ENCODE results near the gene FAXC.

The FAXC gene

DNA sequence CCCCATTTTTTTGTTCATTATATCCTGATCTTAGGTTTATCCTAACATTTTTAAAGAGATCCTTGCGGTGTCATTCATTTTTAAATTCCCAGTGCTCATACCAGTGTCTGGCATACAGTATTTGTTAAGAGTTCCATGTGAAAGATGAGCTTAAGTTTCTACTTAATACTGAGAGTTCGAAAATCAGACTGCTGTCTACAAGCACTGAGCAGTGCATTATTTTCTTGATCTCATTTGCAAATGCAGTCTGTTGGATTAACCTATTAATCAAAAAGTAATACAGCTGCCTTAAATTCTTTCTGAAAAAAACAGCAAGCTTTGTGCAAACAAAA lies 43.9 kb upstream of the FAXC start:
- no peak for TF ChIP-seq OSR1 (CRISPR knock-in tag; IDR thresholded peaks at IDR 0.05)
- peak; percentile 50 for ATAC-seq

DNA sequence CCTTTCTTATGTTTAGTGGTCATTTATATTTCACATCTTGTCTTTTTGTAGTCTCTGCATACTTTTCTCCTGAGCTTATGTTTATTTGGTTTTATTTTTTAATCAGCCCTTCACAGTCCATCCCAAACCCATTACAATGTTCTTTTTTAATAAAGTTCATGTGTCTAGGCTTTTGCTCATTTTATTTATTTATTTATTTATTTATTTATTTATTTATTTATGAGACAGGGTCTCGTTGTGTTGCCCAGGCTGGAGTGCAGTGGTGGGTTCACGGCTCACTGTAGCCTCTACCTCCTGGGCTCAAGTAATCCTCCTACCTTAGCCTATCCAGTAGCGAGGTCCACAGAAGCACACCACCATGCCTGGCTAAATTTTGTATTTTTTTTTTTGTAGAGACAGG lies 41.4 kb upstream of the FAXC start:
- TF ChIP-seq BACH2 (CRISPR knock-in tag; IDR thresholded peaks at IDR 0.05; ENCODE audit: borderline replicate concordance) (no peak), TCF4 (CRISPR knock-in tag; IDR thresholded peaks at IDR 0.05; ENCODE audit: borderline replicate concordance) (no peak), ARNTL (CRISPR knock-in tag; IDR thresholded peaks at IDR 0.05; ENCODE audit: borderline replicate concordance, low read depth) (no peak), ZNF8 (CRISPR knock-in tag; IDR thresholded peaks at IDR 0.05) (no peak), TOX (CRISPR knock-in tag; IDR thresholded peaks at IDR 0.05; ENCODE audit: borderline replicate concordance) (no peak), CSDC2 (CRISPR knock-in tag; IDR thresholded peaks at IDR 0.05) (no peak), ZFP3 (CRISPR knock-in tag; IDR thresholded peaks at IDR 0.05) (no peak), RARB (CRISPR knock-in tag; IDR thresholded peaks at IDR 0.05) (no peak), ESRRG (CRISPR knock-in tag; IDR thresholded peaks at IDR 0.05) (no peak), SNAI2 (CRISPR knock-in tag; IDR thresholded peaks at IDR 0.05) (no peak), ZFP30 (CRISPR knock-in tag; IDR thresholded peaks at IDR 0.05) (no peak), GLIS3 (CRISPR knock-in tag; IDR thresholded peaks at IDR 0.05) (no peak), ZNF565 (CRISPR knock-in tag; conservative IDR thresholded peaks at IDR 0.05; ENCODE audit: low read depth) (no peak), OSR1 (CRISPR knock-in tag; IDR thresholded peaks at IDR 0.05) (no peak), ISL1 (CRISPR knock-in tag; IDR thresholded peaks at IDR 0.05) (no peak), ZC3H10 (CRISPR knock-in tag; IDR thresholded peaks at IDR 0.05) (no peak)
- TF ChIP-seq, protein P1, sequence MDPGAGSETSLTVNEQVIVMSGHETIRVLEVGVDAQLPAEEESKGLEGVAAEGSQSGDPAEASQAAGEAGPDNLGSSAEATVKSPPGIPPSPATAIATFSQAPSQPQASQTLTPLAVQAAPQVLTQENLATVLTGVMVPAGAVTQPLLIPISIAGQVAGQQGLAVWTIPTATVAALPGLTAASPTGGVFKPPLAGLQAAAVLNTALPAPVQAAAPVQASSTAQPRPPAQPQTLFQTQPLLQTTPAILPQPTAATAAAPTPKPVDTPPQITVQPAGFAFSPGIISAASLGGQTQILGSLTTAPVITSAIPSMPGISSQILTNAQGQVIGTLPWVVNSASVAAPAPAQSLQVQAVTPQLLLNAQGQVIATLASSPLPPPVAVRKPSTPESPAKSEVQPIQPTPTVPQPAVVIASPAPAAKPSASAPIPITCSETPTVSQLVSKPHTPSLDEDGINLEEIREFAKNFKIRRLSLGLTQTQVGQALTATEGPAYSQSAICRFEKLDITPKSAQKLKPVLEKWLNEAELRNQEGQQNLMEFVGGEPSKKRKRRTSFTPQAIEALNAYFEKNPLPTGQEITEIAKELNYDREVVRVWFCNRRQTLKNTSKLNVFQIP (CRISPR knock-in tag; IDR thresholded peaks at IDR 0.05; ENCODE audit: borderline replicate concordance, low read depth): no peak
- TF ChIP-seq, protein P2, sequence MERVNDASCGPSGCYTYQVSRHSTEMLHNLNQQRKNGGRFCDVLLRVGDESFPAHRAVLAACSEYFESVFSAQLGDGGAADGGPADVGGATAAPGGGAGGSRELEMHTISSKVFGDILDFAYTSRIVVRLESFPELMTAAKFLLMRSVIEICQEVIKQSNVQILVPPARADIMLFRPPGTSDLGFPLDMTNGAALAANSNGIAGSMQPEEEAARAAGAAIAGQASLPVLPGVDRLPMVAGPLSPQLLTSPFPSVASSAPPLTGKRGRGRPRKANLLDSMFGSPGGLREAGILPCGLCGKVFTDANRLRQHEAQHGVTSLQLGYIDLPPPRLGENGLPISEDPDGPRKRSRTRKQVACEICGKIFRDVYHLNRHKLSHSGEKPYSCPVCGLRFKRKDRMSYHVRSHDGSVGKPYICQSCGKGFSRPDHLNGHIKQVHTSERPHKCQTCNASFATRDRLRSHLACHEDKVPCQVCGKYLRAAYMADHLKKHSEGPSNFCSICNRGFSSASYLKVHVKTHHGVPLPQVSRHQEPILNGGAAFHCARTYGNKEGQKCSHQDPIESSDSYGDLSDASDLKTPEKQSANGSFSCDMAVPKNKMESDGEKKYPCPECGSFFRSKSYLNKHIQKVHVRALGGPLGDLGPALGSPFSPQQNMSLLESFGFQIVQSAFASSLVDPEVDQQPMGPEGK (CRISPR knock-in tag; IDR thresholded peaks at IDR 0.05; ENCODE audit: borderline replicate concordance): no peak
- TF ChIP-seq, protein P3, sequence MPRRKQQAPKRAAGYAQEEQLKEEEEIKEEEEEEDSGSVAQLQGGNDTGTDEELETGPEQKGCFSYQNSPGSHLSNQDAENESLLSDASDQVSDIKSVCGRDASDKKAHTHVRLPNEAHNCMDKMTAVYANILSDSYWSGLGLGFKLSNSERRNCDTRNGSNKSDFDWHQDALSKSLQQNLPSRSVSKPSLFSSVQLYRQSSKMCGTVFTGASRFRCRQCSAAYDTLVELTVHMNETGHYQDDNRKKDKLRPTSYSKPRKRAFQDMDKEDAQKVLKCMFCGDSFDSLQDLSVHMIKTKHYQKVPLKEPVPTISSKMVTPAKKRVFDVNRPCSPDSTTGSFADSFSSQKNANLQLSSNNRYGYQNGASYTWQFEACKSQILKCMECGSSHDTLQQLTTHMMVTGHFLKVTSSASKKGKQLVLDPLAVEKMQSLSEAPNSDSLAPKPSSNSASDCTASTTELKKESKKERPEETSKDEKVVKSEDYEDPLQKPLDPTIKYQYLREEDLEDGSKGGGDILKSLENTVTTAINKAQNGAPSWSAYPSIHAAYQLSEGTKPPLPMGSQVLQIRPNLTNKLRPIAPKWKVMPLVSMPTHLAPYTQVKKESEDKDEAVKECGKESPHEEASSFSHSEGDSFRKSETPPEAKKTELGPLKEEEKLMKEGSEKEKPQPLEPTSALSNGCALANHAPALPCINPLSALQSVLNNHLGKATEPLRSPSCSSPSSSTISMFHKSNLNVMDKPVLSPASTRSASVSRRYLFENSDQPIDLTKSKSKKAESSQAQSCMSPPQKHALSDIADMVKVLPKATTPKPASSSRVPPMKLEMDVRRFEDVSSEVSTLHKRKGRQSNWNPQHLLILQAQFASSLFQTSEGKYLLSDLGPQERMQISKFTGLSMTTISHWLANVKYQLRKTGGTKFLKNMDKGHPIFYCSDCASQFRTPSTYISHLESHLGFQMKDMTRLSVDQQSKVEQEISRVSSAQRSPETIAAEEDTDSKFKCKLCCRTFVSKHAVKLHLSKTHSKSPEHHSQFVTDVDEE (CRISPR knock-in tag; IDR thresholded peaks at IDR 0.05): no peak
- TF ChIP-seq, protein P4, sequence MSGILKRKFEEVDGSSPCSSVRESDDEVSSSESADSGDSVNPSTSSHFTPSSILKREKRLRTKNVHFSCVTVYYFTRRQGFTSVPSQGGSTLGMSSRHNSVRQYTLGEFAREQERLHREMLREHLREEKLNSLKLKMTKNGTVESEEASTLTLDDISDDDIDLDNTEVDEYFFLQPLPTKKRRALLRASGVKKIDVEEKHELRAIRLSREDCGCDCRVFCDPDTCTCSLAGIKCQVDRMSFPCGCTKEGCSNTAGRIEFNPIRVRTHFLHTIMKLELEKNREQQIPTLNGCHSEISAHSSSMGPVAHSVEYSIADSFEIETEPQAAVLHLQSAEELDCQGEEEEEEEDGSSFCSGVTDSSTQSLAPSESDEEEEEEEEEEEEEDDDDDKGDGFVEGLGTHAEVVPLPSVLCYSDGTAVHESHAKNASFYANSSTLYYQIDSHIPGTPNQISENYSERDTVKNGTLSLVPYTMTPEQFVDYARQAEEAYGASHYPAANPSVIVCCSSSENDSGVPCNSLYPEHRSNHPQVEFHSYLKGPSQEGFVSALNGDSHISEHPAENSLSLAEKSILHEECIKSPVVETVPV (CRISPR knock-in tag; IDR thresholded peaks at IDR 0.05): no peak
- no peak for ATAC-seq

DNA sequence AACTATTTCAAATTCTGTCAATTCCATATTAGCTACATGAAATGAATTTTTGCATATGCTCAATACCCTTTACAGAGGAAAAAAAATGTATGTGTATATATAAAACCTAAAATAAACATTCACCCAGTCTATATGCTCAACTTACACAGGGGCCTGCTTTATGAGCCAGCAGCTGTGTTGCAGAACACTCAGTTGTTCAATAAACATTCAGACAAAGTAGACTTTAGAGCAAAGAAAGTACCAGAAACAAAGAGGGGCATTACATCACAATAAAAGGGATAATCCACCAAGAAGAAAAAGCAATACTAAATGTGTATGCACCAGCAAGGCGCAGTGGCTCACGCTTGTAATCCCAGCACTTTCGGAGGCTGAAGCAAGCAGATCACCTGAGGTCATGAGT lies 35.0 kb upstream of the FAXC start:
- TF ChIP-seq CSDC2 (CRISPR knock-in tag; IDR thresholded peaks at IDR 0.05): no peak
- TF ChIP-seq ARNTL (CRISPR knock-in tag; IDR thresholded peaks at IDR 0.05; ENCODE audit: borderline replicate concordance, low read depth): no peak
- ATAC-seq: no peak

DNA sequence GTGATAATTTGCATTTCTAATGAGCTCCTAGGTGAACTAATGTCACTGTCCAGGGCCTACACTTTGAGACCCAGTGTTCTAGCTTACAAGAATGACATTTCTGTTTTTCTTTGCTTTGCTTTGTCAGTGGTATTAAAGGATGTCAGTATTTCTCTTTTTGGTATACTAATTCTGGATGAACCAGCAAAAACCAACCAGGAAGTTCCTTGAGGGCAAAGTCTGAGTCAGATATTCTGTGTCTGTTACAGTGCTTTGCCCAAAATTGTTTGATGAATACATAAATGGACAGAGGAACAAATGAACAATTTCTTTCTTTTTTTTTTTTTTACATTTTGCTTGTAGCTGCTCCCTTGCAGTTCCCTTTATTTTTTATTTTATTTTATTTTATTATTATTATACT lies 29.2 kb upstream of the FAXC start:
- ATAC-seq: no peak
- no peak for TF ChIP-seq ZC3H10 (CRISPR knock-in tag; IDR thresholded peaks at IDR 0.05)

DNA sequence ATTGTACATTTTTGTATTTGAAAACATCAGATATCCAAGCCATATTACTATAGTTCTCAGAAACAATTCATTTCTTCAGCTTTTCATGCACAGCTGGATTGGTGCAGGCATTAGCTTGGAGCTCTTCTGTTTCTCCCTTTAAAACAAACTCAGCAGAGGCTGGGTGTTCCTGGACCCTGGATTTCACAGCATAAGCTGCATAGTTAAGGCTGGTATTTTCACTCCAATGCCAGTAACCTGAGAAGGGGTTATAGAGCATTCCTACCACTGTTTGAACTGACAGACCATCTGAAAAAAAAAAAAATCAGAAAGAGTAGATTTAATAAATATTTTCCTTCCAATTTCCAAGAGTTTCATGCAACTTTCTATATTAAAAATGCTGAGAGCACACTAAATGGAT lies 20.1 kb upstream of the FAXC start:
- no peak for TF ChIP-seq ZFP3 (CRISPR knock-in tag; IDR thresholded peaks at IDR 0.05)
- ATAC-seq: no peak

All from SK-N-SH treated with all-trans-retinoic acid at 6 μM for 48 hours (cell line).